Dermis blood vessel endothelial cell (primary cell): ENCODE results near the gene PKHD1. TPM values are rescaled to one million over a fixed set of nuclear protein-coding genes. Genes with fewer than 3 reads are reported as not detected.
"Not testable (repeated sequence)": the region's sequence is repeated elsewhere in the genome, so short reads cannot be mapped to it uniquely, and the experiment has no call there.

Source experiments
- DNase-seq: peaks from one replicate; pipeline ENCODE4 v3.0.0; 2010
- total RNA-seq: library from RNA; depleted of rRNA; stranded (reverse); fragments of >200 nt; gene quantifications from 2 replicates; pipeline ENCODE4 v1.2.3, GENCODE V29; 2014

PKHD1 gene
- total RNA-seq, 1 donor from 2014 or later: 0.17 TPM

DNA sequence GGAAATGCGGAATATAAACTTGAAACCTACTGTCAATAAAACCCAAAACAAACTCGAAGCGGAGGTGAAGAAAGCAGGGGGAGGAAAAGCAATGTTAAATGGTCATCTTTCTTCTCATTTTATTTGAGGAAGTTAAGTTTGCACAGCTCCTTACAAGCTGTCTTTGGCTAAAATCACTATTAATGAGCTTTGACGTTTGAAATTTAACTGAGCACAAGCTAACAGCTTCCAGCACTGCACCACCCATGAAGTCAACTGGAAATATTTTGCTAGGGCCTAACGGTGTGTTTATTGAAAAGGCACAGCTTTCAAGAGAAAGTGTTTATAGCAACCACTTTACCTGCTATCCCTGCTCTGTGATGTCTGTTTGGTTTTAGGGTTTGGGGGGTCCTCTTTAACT is 103.8 kb downstream of the PKHD1 start:
- no peak for DNase-seq

- DNase-seq: not testable (repeated sequence)
Measured at GRCh38 chr6:51982695-51983094, 104.7 kb downstream of the PKHD1 start.

GRCh38 chr6:51976374-51976773 is 111.0 kb downstream of the PKHD1 start:
- no peak for DNase-seq

- no peak for DNase-seq
Measured at GRCh38 chr6:51972659-51973058, 114.8 kb downstream of the PKHD1 start.

DNA sequence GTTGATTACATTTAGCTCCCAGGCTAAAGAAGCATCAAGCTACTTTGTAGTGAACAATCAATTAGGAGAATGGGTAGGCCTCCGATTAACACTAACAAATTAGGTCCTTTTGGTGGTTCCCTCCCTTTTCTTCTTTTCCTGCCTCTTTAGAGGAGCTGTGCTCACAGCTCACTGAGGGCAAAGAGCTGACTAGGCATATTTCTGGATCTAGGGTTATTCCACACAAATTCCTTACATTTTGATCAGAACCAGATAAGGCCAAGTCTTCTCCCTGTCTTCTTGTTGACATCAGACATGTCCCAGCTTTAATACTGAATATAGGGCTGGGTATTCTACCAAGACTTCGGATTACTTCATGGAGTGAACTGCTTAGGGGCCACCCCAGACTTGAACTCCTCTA is 119.1 kb downstream of the PKHD1 start:
- DNase-seq: no peak

GRCh38 chr6:51965222-51965801 is 122.1 kb downstream of the PKHD1 start:
- DNase-seq: no peak

GRCh38 chr6:51963980-51964379 is 123.4 kb downstream of the PKHD1 start:
- DNase-seq: no peak

GRCh38 chr6:51962354-51962753 is 125.1 kb downstream of the PKHD1 start:
- DNase-seq: no peak

DNA sequence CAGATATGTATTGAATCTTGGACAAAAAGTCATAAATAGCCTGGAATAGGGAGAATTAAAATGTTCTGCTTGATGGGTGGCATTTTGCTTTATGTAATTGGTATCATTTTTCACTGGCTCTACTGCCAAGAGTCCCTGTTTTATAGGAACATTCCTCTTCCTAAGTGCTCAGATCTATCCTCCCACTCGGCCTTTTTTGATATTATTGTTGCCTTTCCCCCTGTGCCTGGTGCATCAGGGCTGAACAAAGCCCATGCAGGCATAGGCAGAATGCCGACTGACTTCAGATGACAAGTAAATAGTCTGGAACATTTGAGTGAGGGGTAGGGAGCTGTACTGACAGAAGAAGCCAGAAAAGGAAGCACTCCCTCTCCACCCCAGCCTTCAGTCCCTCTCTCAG is 127.0 kb downstream of the PKHD1 start:
- no peak for DNase-seq

DNA sequence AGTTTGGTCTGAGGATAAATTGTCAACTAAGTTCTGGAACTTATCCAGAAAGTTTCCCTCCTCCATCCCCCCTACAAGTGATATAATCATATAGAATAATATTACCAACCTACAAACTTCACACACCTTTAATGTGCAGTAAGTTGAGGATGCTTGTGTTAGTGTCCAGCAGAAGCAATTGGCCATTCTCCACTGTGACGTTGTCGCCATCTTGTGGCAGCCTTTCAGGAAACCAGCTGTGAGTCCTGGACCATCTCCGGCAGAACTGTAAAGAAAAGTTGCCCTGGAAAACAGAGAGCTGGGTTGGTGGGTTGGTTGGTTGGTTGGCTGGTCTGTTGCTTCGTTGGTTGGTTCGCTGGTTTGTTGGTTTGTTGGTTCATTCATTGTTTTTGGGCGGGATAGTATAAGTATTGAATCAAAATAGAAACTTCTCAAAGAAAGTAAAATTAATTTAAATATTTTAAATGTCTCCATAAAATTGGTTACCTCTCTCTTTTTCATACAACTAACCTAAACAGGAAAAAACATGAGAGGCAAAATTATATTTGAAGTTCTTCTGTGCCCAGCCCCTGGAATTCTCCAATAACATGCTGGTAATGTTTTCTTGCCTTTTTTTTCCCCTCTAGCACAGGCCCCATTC is 127.5 kb downstream of the PKHD1 start:
- DNase-seq: peak; percentile 79

DNA sequence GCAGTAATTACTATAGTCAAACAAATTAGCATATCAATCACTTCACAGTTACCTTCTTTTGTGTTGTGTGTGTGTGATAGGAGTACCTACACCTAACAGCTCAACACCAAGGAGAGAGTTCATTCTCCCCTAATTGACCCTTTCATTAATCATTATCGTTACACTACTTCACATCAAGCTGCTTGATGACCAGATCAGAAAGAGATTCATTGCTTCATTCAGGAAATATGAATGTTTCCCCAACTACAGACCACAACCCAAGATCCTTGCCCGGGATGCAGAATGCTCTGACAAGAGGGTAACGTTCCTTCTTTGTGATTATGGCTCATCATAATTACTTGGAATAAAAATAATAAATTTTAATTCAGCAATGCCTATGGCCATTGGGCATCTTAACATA is 132.7 kb downstream of the PKHD1 start:
- DNase-seq: no peak

GRCh38 chr6:51953246-51953645 is 134.2 kb downstream of the PKHD1 start:
- DNase-seq: no peak

DNA sequence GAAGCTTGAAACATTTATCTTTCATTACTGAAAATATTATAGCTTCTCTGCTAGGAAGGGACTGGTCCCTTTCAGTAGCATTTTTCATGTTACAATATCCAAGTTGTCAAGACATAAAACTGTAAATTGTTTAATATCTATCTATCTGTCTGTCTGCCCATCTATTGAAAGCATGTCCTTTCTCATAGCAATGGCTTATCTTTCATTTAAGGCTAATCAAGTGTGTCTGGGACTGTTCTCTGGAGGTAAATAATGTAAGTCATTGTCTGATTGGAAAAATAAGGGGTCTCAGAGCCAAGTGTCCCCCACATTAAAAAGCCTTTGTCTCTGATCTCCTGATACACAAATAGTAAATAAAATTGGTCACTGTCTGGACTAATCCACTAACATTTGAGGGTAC is 135.5 kb downstream of the PKHD1 start:
- DNase-seq: no peak

DNA sequence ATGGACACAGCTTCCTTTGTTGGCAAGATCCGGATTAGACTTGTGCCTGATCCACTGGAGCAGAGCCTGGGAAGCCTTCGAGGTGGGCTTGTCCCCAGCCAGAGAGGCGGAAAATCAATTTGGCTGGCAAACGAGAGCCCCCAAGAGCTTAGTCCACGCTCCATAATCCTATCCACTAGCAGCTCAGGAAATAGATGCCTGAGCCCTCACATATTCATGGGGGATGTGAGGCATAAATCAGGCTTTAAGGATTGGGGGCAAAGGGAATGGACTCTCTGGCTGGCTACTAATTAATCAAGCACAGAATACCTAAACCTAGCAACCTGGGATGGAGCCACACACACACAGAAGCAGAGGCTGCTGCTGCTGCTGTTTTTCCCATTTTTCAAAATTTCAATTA is 137.9 kb downstream of the PKHD1 start:
- no peak for DNase-seq

DNA sequence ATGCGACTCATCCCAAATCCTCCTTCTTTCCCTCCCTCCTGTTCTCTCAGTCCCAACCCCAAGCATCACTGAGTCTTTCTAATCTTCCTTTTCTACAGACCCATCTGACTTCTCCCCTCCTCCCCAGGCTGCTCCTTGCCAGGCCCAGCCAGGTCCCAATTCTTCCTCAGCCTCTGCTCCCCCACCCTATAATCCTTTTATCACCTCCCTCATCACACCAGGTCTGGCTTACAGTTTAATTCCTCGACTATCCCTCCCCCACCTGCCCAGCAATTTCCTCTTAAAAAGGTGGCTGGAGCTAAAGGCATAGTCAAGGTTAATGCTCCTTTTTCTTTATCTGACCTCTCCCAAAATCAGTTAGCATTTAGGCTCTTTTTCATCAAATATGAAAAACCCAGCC is 147.7 kb downstream of the PKHD1 start:
- not testable (repeated sequence) for DNase-seq

DNA sequence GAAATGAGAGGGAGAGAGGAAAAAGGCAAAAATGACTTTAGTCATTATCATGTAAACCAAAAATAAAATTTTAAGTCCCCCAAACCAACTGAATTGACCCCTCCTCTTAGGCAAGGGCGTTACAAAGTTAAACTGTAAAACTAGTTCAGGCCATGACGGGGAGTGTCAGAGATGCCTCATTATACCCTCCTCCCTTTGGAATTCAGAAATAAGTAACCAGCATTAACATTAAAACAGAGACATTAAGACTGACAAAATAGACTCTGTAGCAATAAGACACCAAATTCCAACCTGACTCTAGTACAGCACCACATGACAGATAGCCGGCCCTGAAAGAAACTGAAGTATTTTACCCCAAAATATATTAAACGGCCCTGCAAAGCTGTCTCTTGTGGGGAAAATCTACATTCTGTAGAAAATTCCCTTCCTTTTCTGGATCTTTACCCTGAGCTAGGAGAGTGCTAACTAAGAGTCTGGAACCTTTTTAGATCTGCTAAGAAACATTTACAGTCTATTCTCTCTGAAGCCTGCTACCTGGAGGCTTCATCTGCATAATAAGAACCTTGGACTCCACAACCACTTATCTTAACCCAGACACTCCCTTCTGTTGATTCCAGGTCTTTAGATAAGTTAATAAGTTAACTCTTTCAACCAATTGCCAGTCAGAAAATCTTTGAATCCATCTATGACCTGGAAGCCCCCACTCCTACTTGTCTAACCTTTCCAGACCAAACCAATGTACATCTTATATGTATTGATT is 150.7 kb downstream of the PKHD1 start:
- no peak for DNase-seq

GRCh38 chr6:51934098-51934497 is 153.3 kb downstream of the PKHD1 start:
- DNase-seq: peak; percentile 9

GRCh38 chr6:51932956-51933355 is 154.5 kb downstream of the PKHD1 start:
- no peak for DNase-seq

GRCh38 chr6:51930602-51931001 is 156.8 kb downstream of the PKHD1 start:
- DNase-seq: no peak

GRCh38 chr6:51929934-51930574 is 157.4 kb downstream of the PKHD1 start:
- DNase-seq: no peak

DNA sequence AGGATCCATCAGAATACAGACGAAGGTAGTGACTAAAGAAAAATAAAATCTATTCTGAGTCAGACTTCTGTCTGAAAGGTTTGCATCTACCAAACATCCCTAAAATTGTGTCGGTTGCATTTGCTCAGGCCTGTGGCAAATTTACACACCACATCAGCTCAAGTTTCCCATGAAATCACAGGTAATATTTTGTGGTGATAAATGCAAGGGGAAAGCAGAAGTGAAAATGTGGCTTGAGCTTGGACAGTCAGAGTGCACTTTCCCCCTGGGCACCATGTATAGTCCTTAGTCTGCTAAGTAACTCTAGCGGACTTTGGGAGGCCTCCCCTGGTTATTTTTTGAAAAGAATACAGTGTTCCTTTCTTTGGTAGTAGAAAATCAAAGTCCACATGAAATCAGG is 159.1 kb downstream of the PKHD1 start:
- no peak for DNase-seq

- no peak for DNase-seq
Measured at GRCh38 chr6:51927450-51927849, 160.0 kb downstream of the PKHD1 start.

DNA sequence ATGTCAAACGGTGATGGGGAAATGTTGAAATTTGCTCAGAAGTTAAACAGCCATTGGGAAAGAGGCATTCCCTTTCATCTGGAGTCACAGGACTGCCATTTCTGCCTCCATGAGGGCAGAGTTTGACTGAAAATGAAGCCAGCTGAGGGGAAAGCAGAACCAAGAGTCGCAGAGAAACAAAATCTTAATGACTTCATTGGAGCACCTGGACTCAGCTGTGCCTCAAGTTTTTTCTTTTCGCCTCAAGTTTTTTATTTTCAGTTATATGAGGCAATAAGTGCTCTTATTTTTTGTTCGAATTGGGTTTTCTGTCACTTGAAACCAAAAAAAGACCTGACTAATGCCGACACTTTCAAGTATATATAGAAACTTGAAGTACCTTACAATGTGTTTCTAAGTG is 161.3 kb downstream of the PKHD1 start:
- no peak for DNase-seq

DNA sequence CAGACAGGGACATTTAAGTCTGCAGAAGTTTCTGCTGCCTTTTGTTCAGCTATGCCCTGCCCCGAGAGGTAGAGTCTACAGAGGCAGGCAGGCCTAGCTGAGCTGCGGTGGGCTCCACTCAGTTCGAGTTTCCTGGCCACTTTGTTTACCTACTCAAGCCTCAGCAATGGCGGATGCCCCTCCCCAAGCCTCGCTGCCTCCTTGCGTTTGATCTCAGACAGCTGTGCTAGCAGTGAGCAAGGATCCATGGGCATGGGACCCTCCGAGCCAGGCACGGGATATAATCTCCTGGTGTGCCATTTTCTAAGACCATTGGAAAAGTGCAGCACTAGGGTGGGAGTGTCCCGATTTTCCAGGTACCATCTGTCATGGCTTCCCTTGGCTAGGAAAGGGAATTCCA is 164.9 kb downstream of the PKHD1 start:
- not testable (repeated sequence) for DNase-seq
